ENCODE data around the gene LRRFIP1.

- TF ChIP-seq TRAFD1 (CRISPR knock-in tag; IDR thresholded peaks at IDR 0.05; ENCODE audit: borderline replicate concordance) (no peak), ZNF558 (CRISPR knock-in tag; IDR thresholded peaks at IDR 0.05; ENCODE audit: borderline replicate concordance) (no peak), DMTF1 (CRISPR knock-in tag; IDR thresholded peaks at IDR 0.05) (no peak), CTCF (CRISPR knock-in tag; IDR thresholded peaks at IDR 0.05) (no peak), CREM (IDR thresholded peaks at IDR 0.05) (no peak), CREM (CRISPR knock-in tag; IDR thresholded peaks at IDR 0.05) (no peak), FOSL1 (CRISPR knock-in tag; IDR thresholded peaks at IDR 0.05; ENCODE audit: borderline replicate concordance) (no peak), HINFP (CRISPR knock-in tag; IDR thresholded peaks at IDR 0.05; ENCODE audit: low read depth) (no peak)
Measured at GRCh38 chr2:237739101-237739500, 111.7 kb downstream of the LRRFIP1 start.

Data from HepG2 (cell line).